ENCODE results near the gene ZNF169. TPM values are rescaled to one million over a fixed set of nuclear protein-coding genes. Genes with fewer than 3 reads are reported as not detected.
A peak's percentile ranks its signal among the peaks of the same experiment; 100 is the strongest.

Gene ZNF169
- 10 to 100 TPM in 2 of 4 donors, 1 to 10 TPM in 2; 5.1 to 28.5 (median 10.4) TPM for total RNA-seq

GRCh38 chr9:94259077-94259862 is at the start of gene ZNF169:
TSS of gene ZNF169 (plus strand) at chr9:94259298. CDS start at chr9:94278813, 19,515 bp downstream.
- Histone ChIP-seq H3K27ac (peak within 1 kb of the TSS; percentile 61 to 79), H3K27me3 (no peaks in the 10 kb centered on the region), H3K4me1 (peaks cover 0 to 4% of the 10 kb centered on the region in 2 donors), H3K9me3 (no peaks in the 10 kb centered on the region), H3K4me3 (peak within 1 kb of the TSS; percentile 82 to 92), H3K36me3 (no peaks in the 10 kb centered on the region)
- peak in 1 of 4 experiments; percentile 16 for TF ChIP-seq CTCF (IDR thresholded peaks at IDR 0.05)
- peak; percentile 21 to 37 for TF ChIP-seq POLR2A (IDR thresholded peaks at IDR 0.05)
- peak; percentile 87 to 89 for DNase-seq
- intact Hi-C loops (cut with DNase I; ENCODE audit: low total_unique reads), result no loop called here

GRCh38 chr9:94210616-94211603 is 48.2 kb upstream of the ZNF169 start:
- Histone ChIP-seq H3K36me3 (no peaks in the 10 kb centered on the region), H3K4me1 (no peaks in the 10 kb centered on the region), H3K27me3 (no peaks in the 10 kb centered on the region), H3K27ac (no peak overlapping the region), H3K9me3 (no peaks in the 10 kb centered on the region), H3K4me3 (no peak overlapping the region)
- intact Hi-C loops (cut with DNase I; ENCODE audit: low total_unique reads), result no loop called here
- DNase-seq, result no peak
- TF ChIP-seq POLR2A (IDR thresholded peaks at IDR 0.05) (no peak), CTCF (IDR thresholded peaks at IDR 0.05) (no peak)

GRCh38 chr9:94212091-94212490 is 47.0 kb upstream of the ZNF169 start:
- no peak overlapping the region for H3K27ac ChIP-seq
- H3K4me3 ChIP-seq, result no peak overlapping the region
- H3K9me3 ChIP-seq, result no peaks in the 10 kb centered on the region
- no peaks in the 10 kb centered on the region for H3K4me1 ChIP-seq
- TF ChIP-seq POLR2A (IDR thresholded peaks at IDR 0.05) (no peak), CTCF (IDR thresholded peaks at IDR 0.05) (no peak)
- intact Hi-C loops (cut with DNase I; ENCODE audit: low total_unique reads), result loop anchor here (2.0 kb wide), 1 partner anchor 147 kb away; no protein-coding TSS in a partner anchor
- no peaks in the 10 kb centered on the region for H3K27me3 ChIP-seq
- no peak for DNase-seq
- no peaks in the 10 kb centered on the region for H3K36me3 ChIP-seq

GRCh38 chr9:94212531-94212930 is 46.6 kb upstream of the ZNF169 start:
- intact Hi-C loops (cut with DNase I; ENCODE audit: low total_unique reads), result loop anchor here (2.0 kb wide), 1 partner anchor 148 kb away; no protein-coding TSS in a partner anchor
- no peaks in the 10 kb centered on the region for H3K9me3 ChIP-seq
- no peaks in the 10 kb centered on the region for H3K4me1 ChIP-seq
- no peak for DNase-seq
- no peaks in the 10 kb centered on the region for H3K27me3 ChIP-seq
- no peak overlapping the region for H3K27ac ChIP-seq
- H3K4me3 ChIP-seq, result no peak overlapping the region
- TF ChIP-seq CTCF (IDR thresholded peaks at IDR 0.05), result no peak
- TF ChIP-seq POLR2A (IDR thresholded peaks at IDR 0.05), result no peak
- H3K36me3 ChIP-seq, result no peaks in the 10 kb centered on the region
